Fibroblast of villous mesenchyme (primary cell): ENCODE results near the gene ST8SIA4. TPM values are rescaled to one million over a fixed set of nuclear protein-coding genes. Genes with fewer than 3 reads are reported as not detected.

Source experiments
- DNase-seq: peaks from one replicate; pipeline ENCODE4 v3.0.0-alpha.2; 2010; ENCODE audit warnings: low read depth
- H3K4me3 ChIP-seq: 2 replicates; pipeline ENCODE4 v1.5.1; 2011; ENCODE audit warnings: low read depth, mild to moderate bottlenecking, low read length
- CTCF ChIP-seq: IDR thresholded peaks from 2 replicates; pipeline ENCODE4 v1.5.1; 2012; ENCODE audit warnings: low read depth, mild to moderate bottlenecking, low read length; ENCODE audit not compliant: insufficient read depth
- total RNA-seq: library from RNA; depleted of rRNA; stranded (reverse); fragments of >200 nt; gene quantifications from 2 replicates; pipeline ENCODE4 v1.2.3, GENCODE V29; 2012

ST8SIA4 gene
- total RNA-seq, 1 donor: 3.5 TPM

GRCh38 chr5:100823812-100824211 lies 79.3 kb downstream of the ST8SIA4 start:
- no peak overlapping the region for H3K4me3 ChIP-seq
- DNase-seq: no peak
- TF ChIP-seq CTCF: no peak

- no peak for DNase-seq
- no peak for TF ChIP-seq CTCF
- no peak overlapping the region for H3K4me3 ChIP-seq
Measured at GRCh38 chr5:100821751-100822150, 81.3 kb downstream of the ST8SIA4 start.

GRCh38 chr5:100818340-100818739 lies 84.7 kb downstream of the ST8SIA4 start:
- H3K4me3 ChIP-seq: no peak overlapping the region
- DNase-seq: no peak
- TF ChIP-seq CTCF: no peak

- DNase-seq: peak; percentile 77
- no peak for TF ChIP-seq CTCF
- no peak overlapping the region for H3K4me3 ChIP-seq
Measured at GRCh38 chr5:100803397-100803796, 99.7 kb downstream of the ST8SIA4 start.

GRCh38 chr5:100802208-100802607 lies 100.9 kb downstream of the ST8SIA4 start:
- H3K4me3 ChIP-seq: no peak overlapping the region

GRCh38 chr5:100800562-100800961 lies 102.5 kb downstream of the ST8SIA4 start:
- DNase-seq: no peak
- no peak overlapping the region for H3K4me3 ChIP-seq
- no peak for TF ChIP-seq CTCF

More at GRCh38 chr5:100802208-100802607, 100.9 kb downstream of the ST8SIA4 start:
- DNase-seq: no peak
- TF ChIP-seq CTCF: no peak

- DNase-seq: no peak
- no peak overlapping the region for H3K4me3 ChIP-seq
- TF ChIP-seq CTCF: no peak
Measured at GRCh38 chr5:100799166-100799565, 103.9 kb downstream of the ST8SIA4 start.
